ENCODE results near the gene CNNM3.

The CNNM3 gene

DNA sequence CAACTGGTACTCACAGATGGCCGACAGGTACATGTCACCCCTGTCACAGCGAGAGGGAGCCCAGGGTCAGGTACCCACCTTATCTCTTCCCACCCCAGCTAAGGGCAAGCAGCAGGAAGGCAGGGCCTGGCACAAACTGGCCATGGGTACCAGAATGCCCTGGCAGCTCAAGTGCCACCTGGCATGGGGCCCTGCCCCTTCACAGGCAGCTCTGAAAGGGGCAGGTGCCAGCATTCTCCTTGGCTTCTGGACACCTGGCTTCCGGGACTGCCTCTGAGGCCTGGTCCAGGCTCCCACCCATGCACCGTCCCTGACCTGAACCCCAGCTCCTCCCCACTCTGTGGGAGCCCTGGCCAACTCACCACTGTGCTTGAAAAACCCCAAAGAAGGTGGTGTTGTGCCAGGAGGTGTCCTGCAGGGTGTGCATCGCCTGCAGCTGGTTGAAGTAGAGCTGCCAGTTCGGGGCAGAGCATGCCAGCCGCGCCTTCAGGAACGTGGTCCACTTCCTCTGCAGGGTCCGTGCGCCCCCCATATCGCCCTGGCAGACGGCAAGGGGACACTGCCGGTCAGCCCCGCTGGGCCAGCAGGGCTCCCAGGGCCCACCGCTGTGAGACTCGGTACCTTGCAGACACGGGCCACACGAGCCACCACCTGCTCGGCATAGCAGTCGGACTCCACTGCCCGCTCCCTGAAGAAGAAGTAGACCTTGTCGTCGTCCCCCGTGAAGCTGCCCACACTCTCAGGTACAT lies 48.4 kb downstream of the CNNM3 start:
- no peak for DNase-seq (ENCODE audit: low spot score)

DNA sequence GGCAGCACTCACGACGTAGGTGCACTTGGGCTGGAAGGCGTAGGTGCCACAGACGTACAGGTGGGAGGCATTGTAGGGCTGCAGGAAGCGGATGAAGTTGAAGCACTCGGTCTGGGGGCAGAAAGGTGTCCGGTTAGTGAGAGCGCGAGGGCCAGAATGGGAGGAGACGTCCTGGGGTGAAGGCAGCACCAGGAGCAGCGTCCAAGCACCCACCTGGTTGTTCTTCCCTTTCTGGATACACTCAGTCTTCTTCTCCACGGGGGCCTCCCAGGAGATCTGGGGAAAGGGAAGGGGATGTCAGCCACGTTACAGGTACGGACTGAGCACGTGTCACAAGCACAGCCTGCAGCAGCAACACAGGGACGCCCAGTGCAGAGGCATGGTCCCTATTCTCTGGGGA lies 49.6 kb downstream of the CNNM3 start:
- DNase-seq (ENCODE audit: low spot score): no peak

DNA sequence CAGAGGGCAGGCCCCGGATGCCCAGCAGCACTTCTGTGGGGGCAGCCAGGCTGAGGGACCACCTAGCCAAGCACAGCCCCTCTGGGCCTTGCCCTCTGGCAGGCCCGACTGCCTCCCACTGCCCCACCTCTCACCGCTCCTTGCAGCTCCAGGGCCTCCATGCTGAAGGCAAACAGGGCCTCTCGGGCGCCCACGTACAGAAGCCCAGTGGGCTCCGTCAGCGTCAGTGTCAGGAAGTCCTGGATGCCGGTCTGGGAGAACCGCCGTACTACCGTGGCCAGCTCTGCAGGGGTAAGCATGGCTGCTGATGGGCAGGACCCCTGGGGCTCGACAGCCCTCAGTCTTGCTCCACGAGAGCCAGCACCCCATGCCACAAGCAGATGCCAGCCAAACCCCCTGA lies 50.1 kb downstream of the CNNM3 start:
- DNase-seq (ENCODE audit: low spot score): no peak

DNA sequence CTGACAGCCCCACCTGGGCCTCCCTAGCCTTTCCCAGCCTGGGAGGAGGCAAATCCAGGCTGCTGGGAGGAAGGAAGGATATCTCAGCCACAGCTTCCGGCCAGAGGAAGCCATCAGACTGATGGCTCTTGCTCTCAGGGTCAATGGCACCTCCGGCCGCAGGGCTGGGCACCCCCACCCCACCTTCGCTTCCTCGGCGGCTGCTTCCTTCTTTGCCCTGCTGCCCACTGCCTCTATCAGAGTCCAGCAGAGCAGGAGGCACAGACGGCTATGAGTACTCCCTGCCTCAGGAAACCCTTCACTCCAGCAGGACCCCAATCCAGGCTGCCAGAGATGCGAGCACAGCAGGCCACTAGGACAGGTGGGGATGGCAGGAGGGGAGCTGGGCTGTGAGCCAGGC lies 50.5 kb downstream of the CNNM3 start:
- DNase-seq (ENCODE audit: low spot score): no peak

DNA sequence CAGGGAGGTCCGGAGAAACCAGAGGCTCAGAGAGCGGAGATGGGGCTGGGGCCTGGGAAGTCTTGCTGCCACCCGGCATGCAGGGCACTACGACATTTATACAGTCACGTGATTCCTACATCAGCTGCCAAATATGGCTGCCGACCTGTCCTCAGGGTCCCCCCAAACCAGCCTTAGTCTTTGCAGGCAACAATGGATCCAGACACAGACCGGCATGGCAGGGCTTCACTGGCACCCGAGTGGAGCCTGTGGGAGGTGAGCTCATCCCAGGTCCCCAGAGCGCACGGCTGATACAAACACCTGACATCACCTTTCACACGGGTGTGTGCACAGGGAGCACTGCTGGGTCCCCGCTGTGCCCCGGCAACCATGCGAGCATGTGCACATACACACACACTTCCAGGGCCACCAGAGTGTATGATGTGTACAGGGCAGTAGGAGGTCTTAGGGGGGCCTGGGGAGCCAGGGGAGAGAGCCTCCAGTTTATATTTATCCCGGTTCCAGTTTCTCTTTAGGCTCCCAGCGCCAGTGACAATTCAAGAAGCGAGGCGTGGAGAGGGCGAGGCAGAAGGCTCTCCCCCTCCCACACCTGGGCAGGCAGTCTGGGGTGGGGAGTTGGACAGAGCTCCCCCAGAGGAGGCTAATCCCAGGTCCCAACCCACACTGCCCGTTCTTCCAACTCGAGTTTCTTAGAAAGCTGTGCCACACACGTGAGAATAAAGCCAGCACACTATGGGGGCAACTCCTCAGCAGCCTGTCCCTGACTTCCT lies 51.1 kb downstream of the CNNM3 start:
- DNase-seq (ENCODE audit: low spot score): no peak

DNA sequence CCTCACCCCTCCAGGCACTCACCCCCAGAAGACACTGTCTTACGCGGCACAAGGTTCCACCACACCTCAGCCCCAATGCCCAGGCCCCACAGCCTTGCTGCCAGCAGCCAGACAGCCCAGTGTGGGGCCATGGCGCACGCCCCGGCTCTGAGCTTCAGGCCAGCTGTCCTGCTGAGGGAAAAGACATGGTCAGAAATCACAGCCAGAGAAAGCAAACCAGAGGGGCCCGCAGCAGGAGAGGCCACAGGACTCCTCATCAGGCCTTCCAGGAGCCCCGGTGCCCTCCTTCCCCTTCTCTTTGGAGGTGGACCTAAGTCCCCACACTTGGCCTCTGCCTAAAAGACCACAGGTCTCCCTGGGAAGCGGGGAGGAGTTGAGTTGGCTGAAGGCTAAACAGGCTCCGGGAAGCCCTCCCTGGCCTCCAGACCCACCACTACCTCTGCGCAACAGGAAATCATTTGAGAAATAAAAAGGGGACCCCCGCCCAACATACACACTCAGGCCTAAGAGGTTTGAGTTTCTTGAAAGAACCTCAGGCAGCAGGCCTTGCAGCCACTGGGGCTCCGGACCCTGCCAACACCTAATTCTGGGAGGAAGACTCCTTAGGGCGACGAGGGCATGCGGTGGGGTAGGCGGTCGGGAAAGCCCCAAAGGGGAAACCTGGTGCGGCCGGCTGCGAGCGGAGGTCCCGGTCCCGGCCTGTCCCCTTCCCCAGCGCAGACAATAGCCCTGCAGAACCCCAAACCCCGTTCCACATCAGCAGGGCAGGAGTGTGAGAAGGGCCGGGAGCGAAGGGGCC lies 51.9 kb downstream of the CNNM3 start:
- DNase-seq (ENCODE audit: low spot score): no peak

DNA sequence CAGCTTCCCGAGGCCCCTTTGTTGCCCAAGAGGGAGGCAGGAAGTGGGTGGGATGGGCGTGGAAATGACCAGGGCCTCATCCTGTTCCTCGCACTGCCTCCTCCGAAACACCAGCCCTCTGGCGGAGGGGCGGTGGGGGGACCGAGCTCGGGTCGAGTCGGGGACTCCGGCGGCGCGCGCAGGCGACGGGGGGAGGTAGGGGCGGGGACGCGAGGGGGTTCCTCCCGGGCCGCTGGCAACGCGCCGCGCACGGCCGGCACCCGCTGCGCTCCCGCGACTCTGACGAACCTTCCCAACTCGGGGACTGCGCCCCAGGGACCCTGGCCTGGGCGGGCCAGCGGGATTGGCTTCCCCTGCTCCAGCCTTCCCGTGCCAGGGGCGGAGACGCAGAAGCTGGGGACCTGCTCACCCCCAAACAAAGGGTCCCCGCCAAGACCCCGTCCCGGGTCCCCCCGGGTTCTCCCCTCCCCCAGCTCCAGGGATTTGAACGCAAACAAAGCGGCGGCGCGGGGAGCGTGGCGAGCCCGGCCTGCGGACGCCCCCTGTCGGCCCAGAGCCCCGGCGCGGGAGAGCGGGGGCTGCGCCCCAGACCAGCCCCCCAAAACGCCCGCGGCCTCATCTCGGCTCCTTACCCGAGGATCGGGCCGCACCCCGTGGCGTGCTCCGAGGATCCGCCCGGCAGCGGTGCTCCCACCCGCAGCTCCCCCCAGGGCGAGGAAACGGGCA lies 52.6 kb downstream of the CNNM3 start:
- DNase-seq (ENCODE audit: low spot score): peak; percentile 73

DNA sequence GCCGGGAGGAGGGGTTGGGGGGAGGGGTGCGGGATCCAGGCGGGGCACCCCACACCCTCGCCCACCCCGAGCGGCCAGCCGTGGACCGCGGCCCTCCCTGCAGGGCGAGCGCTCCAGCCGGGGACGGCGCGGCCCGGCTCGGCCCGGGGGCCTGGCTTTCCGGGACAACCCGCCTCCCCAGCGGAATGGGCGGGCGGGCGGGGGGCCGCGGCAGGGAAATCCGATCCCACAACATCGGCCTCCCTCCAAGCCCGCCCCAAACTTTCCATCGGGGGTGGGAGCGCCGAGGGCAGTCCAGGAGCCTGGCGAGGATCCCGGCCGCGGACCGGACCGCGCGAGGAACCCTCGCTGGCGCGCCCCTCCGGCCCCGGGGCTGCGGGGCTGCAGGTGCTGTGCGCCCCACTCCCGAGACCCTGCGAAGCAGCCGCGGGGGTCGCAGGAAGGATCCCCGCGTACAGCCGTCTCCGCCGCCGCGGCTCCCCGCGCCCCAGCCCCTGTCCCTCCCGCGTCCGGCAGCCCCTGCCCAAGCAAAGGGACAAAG lies 53.3 kb downstream of the CNNM3 start:
- DNase-seq (ENCODE audit: low spot score): no peak

DNA sequence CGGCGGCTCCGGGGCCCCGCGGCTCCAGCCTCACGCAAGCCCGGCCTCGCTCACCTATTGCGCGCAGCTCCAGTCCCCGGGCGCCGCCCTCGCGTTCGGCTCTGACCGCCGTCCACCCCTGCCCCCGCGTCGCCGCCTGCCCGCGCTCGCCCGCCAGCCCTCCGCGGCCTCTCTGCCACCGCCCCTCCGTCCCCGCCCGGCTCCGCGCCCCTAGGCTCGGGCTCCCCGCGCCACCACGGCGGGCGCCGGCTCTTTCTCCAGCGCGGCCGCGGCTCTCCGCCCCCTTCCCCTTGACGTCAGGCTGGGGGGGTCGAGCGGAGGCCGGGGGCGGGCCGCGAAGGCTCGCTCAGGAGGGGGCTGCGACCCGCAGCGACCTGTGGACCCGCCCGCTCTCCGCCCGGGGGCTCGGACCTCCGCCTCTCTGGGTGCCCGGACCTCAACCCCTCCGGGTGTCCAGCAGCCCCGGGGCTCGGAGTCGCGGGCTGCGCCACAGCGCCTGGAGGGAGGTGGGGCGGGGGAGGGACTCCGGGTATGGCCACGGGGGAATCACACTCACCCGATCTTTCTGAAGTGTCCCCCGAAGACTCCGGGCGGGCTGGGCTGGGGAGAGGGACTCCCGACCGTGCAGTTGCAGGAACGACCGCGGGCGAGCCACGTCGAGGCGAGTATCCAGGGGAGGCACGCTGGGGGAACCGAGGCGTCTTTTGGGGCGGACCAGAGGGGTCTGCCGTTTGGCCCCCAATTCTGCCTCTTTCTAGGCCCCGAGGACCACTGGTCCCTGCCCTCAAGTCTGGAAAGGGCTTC lies 54.0 kb downstream of the CNNM3 start, which contains the start of gene SEMA4C:
TSS of gene SEMA4C (minus strand) at position 259 of the 804 bp plus-strand sequence. CDS start 2,194 bp downstream, outside the sequence.
- DNase-seq (ENCODE audit: low spot score): peak; percentile 65

DNA sequence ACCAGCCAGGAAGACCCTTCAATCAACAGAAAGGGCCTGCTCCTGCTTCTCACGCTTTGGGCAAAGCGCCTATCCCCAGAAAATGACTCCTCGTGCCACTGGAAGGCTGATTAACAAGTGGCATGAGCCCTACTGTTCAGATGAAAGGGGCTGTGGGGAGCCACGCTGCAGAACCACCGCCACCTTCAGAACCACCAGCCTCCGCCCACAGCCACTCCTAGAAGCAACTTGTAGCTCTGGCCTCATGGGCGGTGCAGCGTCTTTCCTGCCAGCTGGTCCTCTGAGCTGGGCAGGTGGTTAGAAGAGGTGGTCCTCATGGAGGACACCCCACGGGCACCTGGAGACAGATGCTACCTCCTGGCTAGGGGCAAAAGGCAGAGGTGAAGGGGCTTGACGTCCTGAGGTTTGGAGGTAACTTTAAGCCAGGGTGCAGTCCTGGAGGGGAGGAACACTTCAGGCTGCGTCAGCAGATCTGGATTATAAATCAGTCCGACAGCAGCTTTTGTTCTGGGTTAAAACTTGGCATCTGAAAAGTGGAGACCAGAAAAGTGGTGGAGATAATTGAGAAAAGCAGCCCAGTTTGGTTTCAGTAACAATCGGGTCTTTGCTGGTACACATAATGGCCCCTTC lies 54.7 kb downstream of the CNNM3 start:
- peak; percentile 92 for DNase-seq (ENCODE audit: low spot score)

DNA sequence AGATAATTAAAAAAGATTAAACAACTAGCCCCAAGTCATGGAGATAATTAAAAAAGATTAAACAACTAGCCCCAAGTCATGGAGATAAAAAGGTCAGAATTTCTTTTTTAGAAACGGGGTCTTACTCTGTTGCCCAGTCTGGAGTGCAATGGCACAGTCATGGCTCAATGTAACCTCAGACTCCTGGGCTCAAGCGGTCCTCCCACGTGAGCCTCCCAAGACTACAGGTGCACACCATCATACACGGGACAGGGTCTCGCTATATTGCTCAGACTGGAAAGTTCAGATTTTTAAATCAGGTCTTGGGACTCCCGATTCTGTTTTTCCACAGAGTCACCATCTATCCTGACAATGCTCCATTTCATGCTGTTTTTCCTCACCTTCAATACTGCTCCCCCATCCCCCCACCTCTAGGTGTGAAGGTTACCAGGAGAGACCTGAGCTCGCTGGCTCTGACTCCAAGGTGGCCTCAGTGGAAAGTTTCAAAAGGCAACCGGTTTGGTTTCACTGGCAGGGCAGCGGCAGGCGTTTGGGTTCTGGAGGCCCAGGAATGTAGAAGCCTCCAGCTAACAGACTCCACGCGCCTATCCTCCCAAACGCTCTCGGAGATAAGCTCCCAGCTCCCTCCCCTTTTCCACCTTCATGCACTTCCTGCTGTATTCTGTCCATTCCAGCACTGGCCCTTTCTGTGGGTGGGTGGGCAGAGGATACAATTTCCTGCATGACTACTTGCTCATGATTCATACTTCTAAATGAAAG lies 56.7 kb downstream of the CNNM3 start:
- DNase-seq (ENCODE audit: low spot score): no peak

DNA sequence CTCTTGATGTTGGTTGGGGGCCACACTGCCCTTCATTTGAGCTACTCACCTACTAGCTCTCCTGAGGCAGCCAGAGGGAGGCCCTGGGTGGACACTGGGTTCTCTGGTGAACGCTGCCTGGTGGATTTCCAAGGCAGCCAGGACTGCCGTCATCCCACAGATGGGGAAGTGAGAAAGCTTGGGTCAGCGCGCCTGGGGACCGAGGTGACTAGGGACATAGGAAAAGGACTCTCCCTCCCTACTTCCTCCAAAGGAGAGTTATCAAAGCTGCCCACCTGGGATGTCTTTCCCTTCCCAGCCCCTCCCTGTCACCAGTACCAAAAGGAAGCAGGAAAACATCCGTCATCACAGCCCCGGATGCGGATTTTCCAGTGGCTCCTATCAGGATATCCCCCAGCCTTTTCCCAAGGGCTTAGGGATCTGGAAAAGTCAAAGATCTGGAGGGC lies 57.6 kb downstream of the CNNM3 start:
- peak; percentile 62 for DNase-seq (ENCODE audit: low spot score)

DNA sequence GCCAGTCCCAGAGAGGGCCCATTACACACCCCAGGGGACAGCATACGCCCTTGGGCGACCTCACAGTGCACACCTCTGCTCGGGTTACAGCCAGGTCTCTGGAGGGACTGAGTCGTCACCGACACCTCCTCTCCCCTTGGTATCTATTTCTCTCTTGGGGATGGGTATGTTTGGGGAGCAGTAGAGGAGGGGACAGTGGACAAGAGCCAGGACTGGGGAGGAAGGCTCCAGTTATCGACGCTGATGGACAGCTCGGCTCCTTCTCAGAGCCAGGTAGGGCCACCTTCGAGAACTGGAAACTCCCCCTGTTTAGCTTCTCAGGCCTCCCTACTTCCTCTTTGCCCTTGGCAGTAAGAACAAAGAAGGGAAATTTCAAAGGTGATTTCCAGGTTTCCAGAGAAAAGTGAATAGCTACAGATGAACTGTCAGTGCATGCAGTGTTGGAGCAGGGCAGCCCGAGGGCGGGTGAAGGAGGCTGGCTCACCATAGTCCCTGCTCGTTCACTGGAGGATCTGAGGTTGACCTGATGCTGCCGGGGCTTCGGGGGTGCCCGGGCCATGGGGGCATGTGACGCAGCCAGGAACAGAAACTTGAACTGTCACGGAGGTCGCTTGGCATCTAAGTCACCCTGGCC lies 58.2 kb downstream of the CNNM3 start:
- DNase-seq (ENCODE audit: low spot score): no peak

DNA sequence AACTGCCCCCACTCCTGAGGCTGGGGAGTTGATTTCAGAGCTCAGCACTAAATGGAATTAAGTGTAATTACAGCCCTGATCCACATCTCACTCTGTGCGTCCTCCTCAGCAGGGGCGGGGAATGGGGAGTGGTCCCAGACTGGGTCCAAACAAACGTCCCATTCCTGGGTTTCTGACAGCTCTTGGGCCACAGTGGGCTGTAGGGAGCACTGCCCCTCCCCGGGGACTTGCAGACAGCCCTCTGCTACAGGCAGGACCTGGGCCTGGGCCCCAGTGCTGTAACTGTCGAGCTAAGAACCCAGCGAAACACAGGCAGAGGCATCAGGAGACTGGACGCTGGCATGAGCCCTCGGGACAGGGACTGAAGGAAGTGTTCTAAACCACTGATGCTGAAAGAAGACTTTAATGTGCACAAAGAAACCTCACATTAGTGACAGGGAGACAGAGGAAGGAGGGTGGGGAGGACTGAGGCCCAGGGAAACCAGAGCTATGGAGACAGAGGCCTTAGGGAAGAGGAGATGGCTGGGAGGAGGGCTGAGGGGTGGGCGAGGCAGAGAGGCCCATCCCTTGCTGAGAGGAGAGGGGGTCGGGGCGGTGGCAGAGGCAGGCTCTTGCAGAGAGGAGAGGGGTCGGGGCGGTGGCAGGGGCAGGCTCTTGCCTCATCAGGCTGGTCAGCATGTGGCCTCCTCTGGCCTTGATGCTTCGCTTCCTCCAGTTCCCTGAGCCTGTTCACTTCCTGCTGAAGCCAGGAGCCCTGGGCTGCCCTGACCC lies 59.6 kb downstream of the CNNM3 start:
- peak; percentile 62 for DNase-seq (ENCODE audit: low spot score)

DNA sequence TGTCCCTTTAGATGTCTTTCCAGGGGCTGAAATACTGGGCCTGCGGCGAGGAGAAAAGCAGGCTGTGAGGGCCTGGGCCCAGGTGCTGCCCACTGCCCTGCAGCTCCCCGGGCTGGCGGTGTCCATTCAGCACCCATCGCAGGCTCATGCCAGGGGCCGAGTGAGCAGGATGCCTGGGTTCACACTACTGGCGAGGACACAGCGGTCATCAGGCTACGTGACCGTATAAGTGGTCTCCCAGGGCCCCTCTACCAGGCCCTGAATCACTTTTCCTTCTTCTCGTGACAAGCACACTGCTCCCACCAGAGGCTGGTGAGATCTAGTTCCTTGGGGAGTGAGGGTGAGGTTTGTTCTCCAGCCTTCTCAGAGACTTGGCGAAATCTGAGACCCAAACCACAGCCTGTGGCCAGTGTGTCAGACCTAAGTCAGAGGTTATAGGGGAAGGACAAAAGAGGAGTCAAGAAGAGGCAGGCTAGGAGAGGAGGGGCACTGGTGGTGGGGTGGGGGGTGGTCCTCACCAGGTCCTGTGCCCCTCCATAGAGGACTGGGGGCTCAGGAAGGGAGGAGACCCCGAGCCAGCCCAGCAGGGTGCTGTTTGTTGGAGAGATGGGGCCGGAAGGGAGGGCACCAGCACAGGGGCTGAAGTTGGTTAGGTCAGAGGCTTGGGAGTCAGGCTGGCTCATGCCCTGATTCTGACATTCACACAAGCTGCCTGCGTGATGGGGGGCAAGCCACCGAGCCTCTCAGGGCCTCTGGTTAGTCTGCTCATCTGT lies 60.4 kb downstream of the CNNM3 start:
- no peak for DNase-seq (ENCODE audit: low spot score)

DNA sequence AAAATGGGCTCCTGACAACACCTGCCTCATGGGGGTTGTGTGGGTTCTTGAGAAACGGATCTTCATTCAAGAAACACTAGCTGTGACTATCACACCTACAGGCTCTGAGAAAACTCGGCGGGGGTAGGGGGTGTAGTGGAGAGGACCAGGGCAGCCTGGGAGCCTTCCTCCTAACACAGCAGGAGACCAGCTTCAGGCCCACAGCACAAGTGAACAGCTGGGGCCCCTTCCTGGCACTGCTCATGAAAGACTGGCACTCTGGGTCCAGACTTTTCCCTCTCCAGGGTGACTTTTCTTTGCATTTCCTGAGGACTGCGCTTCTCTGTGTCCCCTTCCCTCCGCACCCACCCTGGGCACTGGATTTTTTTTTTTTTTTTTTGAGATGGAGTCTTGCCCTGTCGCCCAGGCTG lies 61.0 kb downstream of the CNNM3 start:
- DNase-seq (ENCODE audit: low spot score): no peak

DNA sequence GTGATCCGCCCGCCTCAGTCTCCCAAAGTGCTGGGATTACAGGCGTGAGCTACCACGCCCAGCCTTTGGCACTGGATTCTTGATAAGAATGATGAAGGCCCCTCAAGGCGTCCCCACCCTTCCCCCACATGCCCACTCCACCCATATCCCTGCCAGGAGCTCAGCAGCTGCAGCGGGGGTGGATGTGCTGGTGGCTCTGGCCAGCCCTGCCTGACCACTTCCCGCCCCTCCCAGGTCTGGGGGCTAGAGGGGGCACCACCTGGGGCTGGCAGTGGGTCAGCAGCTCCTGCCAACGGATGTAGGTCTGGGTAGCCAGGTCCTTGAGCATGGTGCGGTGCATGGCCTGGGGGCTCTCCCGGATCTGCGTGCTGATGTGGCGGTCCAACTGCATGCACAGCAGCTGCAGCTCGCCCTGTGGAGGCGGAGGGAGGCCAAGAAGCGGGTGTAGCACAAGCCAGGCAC lies 61.6 kb downstream of the CNNM3 start:
- no peak for DNase-seq (ENCODE audit: low spot score)
